GM18858 (cell line): ENCODE measurements around the gene DGKI.

Experiments used
- ATAC-seq: cut with Tn5 transposase; IDR thresholded peaks from one replicate; pipeline ENCODE4 v1.9.1; 2021; ENCODE audit not compliant: unreplicated experiment

Gene DGKI

GRCh38 chr7:137547485-137547884 is 299.3 kb downstream of the DGKI start:
- no peak for ATAC-seq

GRCh38 chr7:137546671-137547070 is 300.1 kb downstream of the DGKI start:
- no peak for ATAC-seq

- no peak for ATAC-seq
These were observed 300.8 kb downstream of the DGKI start for GRCh38 chr7:137546009-137546408.

- no peak for ATAC-seq
These were observed 301.6 kb downstream of the DGKI start for GRCh38 chr7:137545059-137545716.

- ATAC-seq: no peak
These were observed 302.2 kb downstream of the DGKI start for GRCh38 chr7:137544453-137545058.

- ATAC-seq: no peak
These were observed 307.6 kb downstream of the DGKI start for GRCh38 chr7:137539111-137539715.

GRCh38 chr7:137538361-137538762 is 308.4 kb downstream of the DGKI start:
- no peak for ATAC-seq

GRCh38 chr7:137535579-137535978 is 311.2 kb downstream of the DGKI start:
- no peak for ATAC-seq

GRCh38 chr7:137531671-137532070 is 315.1 kb downstream of the DGKI start:
- ATAC-seq: no peak

GRCh38 chr7:137527634-137528033 is 319.1 kb downstream of the DGKI start:
- ATAC-seq: no peak

GRCh38 chr7:137523171-137523570 is 323.6 kb downstream of the DGKI start:
- no peak for ATAC-seq

GRCh38 chr7:137521451-137521850 is 325.3 kb downstream of the DGKI start:
- no peak for ATAC-seq

GRCh38 chr7:137519947-137520346 is 326.8 kb downstream of the DGKI start:
- ATAC-seq: no peak

- ATAC-seq: no peak
These were observed 327.5 kb downstream of the DGKI start for GRCh38 chr7:137519181-137519691.

- no peak for ATAC-seq
These were observed 333.7 kb downstream of the DGKI start for GRCh38 chr7:137513091-137513490.

GRCh38 chr7:137507096-137507495 is 339.7 kb downstream of the DGKI start:
- ATAC-seq: no peak

- ATAC-seq: no peak
These were observed 340.7 kb downstream of the DGKI start for GRCh38 chr7:137506031-137506430.

- ATAC-seq: no peak
These were observed 345.2 kb downstream of the DGKI start for GRCh38 chr7:137501562-137501961.

GRCh38 chr7:137492889-137493288 is 353.9 kb downstream of the DGKI start:
- no peak for ATAC-seq

- ATAC-seq: no peak
These were observed 356.9 kb downstream of the DGKI start for GRCh38 chr7:137489880-137490279.

- no peak for ATAC-seq
These were observed 358.7 kb downstream of the DGKI start for GRCh38 chr7:137488038-137488437.

GRCh38 chr7:137485818-137486217 is 361.0 kb downstream of the DGKI start:
- no peak for ATAC-seq
